ENCODE measurements around the gene SLC5A2.
"Not testable (repeated sequence)": the region's sequence is repeated elsewhere in the genome, so short reads cannot be mapped to it uniquely, and the experiment has no call there.

The SLC5A2 gene

GRCh38 chr16:31519759-31520431 is 37.0 kb downstream of the SLC5A2 start:
- no peak for DNase-seq (ENCODE audit: low read depth in 1 of 2, low spot score in 1 of 2)
- in situ Hi-C loops (cut with HindIII; ENCODE audit: low pct_unique_long_range_greater_than_20kb, low sequenced_read_pairs): no loop called here
- TF ChIP-seq JUND (IDR thresholded peaks at IDR 0.05; ENCODE audit: low read depth): no peak

- no peak for DNase-seq (ENCODE audit: low read depth in 1 of 2, low spot score in 1 of 2)
- in situ Hi-C loops (cut with HindIII; ENCODE audit: low pct_unique_long_range_greater_than_20kb, low sequenced_read_pairs): no loop called here
- TF ChIP-seq JUND (IDR thresholded peaks at IDR 0.05; ENCODE audit: low read depth): no peak
These were observed 38.4 kb downstream of the SLC5A2 start for GRCh38 chr16:31521368-31521767.

DNA sequence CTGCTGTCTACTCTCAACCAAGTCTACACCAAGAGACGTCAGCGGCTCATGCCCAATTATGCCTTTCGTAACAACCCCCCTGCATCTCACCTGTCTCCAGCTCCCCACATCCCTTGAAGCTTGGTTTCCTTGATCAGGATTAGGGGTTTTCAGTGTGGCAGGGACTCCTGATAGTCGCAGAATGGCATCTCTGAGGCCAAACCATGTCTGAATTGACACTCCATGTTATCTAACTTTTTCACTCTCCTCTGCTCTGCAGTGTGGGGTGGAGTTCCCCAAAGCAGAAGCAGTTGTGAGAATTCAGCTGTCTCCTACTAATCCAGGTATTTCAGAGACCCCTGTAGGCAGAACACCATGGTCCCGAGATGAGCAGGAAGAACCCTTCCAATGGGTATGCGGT is 39.1 kb downstream of the SLC5A2 start:
- DNase-seq (ENCODE audit: low read depth in 1 of 2, low spot score in 1 of 2): no peak
- in situ Hi-C loops (cut with HindIII; ENCODE audit: low pct_unique_long_range_greater_than_20kb, low sequenced_read_pairs): no loop called here
- no peak for TF ChIP-seq JUND (IDR thresholded peaks at IDR 0.05; ENCODE audit: low read depth)

- DNase-seq (ENCODE audit: low read depth in 1 of 2, low spot score in 1 of 2); in situ Hi-C loops (cut with HindIII; ENCODE audit: low pct_unique_long_range_greater_than_20kb, low sequenced_read_pairs): not testable (repeated sequence)
These were observed 40.8 kb downstream of the SLC5A2 start for GRCh38 chr16:31523768-31524167.

DNA sequence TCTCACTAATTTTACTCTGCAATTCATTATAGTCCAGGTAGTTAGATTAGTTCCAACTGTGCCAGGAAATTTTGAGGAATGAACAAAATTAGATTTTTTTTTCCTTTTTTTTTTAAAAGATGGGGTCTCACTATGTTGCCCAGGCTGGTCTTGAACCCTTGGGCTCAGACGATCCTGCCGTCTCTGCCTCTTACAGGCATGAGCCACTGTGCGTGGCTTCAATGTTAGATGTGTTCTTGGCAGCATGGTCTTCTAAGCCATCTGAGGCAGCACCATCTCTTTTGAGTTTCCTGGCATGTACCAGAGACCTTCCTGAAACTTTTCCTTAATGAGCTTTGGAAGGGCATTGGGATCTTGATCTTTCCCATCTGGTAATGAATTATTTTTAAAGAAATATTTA is 42.2 kb downstream of the SLC5A2 start:
- in situ Hi-C loops (cut with HindIII; ENCODE audit: low pct_unique_long_range_greater_than_20kb, low sequenced_read_pairs): no loop called here

GRCh38 chr16:31527734-31528274 is 44.9 kb downstream of the SLC5A2 start, which contains the start of gene AHSP:
AHSP (plus strand) TSS chr16:31527900; CDS start chr16:31528140, 240 bp downstream.
- DNase-seq (ENCODE audit: low read depth in 1 of 2, low spot score in 1 of 2): no peak
- TF ChIP-seq JUND (IDR thresholded peaks at IDR 0.05; ENCODE audit: low read depth): no peak
- in situ Hi-C loops (cut with HindIII; ENCODE audit: low pct_unique_long_range_greater_than_20kb, low sequenced_read_pairs): no loop called here

More for the DNA sequence above, 42.2 kb downstream of the SLC5A2 start:
- DNase-seq (ENCODE audit: low read depth in 1 of 2, low spot score in 1 of 2): no peak
- no peak for TF ChIP-seq JUND (IDR thresholded peaks at IDR 0.05; ENCODE audit: low read depth)

DNA sequence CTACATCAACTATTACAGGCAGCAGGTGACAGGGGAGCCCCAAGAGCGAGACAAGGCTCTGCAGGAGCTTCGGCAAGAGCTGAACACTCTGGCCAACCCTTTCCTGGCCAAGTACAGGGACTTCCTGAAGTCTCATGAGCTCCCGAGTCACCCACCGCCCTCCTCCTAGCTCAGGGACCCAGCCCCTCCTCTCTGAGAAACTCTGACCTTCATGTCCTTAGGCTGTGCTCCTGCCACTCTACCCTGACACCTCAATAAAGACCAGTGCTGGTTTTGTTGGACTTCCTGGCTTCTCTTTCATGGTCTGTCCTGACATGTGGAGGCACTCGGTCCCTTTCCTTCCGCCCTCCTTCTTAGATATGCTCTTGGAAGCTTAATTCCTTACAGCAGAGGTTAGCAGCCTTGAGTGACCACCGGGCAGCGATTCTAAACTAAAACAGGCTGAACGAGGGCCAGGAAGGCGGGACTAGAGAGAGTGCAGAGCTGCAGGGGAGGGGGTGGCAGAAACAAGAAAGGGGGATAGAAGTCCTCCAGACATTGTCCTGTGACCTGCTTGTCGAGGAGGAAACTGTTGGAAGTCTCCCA is 45.7 kb downstream of the SLC5A2 start:
- no peak for DNase-seq (ENCODE audit: low read depth in 1 of 2, low spot score in 1 of 2)
- TF ChIP-seq JUND (IDR thresholded peaks at IDR 0.05; ENCODE audit: low read depth): no peak
- in situ Hi-C loops (cut with HindIII; ENCODE audit: low pct_unique_long_range_greater_than_20kb, low sequenced_read_pairs): no loop called here

- DNase-seq (ENCODE audit: low read depth in 1 of 2, low spot score in 1 of 2): no peak
- no peak for TF ChIP-seq JUND (IDR thresholded peaks at IDR 0.05; ENCODE audit: low read depth)
- in situ Hi-C loops (cut with HindIII; ENCODE audit: low pct_unique_long_range_greater_than_20kb, low sequenced_read_pairs): no loop called here
These were observed 46.4 kb downstream of the SLC5A2 start for GRCh38 chr16:31529108-31529936.

DNA sequence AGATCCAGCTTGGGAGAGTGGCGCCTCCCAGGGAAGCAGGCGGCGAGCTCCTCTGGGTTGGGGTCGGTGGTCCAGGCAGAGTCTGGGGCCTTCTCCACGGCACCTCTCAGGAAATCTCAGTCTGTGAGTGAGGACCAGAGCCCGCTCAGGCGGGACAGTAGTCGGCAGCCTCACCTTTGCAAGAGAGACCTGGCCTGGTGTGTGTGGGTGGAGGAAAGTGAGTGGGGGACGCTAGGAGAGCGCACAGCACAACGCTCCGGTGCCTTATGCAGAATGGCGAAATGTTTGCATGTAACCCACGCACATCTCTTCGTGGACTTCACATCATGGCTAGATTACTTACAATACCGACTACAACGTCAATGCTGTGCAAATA is 47.0 kb downstream of the SLC5A2 start:
- in situ Hi-C loops (cut with HindIII; ENCODE audit: low pct_unique_long_range_greater_than_20kb, low sequenced_read_pairs): no loop called here
- TF ChIP-seq JUND (IDR thresholded peaks at IDR 0.05; ENCODE audit: low read depth): no peak
- DNase-seq (ENCODE audit: low read depth in 1 of 2, low spot score in 1 of 2): no peak

DNA sequence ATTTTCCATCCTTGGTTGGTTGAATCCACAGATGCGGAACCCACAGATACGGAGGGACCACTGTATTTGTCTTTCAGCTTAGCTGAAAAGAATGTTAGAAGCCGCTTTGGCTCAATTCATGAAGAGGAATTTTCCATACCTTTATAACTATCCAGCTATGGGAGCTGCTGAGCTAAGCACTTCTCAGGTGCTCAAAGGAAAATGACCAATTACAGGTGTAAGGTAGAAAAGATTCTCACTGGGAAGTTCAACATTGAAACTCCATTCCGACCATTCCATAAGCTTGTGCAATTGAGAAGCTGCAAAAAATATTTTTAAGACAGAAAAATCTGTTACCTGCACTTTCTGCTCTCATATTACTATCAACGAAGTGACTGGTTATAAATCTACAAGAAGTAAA is 47.5 kb downstream of the SLC5A2 start:
- no peak for DNase-seq (ENCODE audit: low read depth in 1 of 2, low spot score in 1 of 2)
- in situ Hi-C loops (cut with HindIII; ENCODE audit: low pct_unique_long_range_greater_than_20kb, low sequenced_read_pairs): no loop called here
- TF ChIP-seq JUND (IDR thresholded peaks at IDR 0.05; ENCODE audit: low read depth): no peak

GRCh38 chr16:31531096-31531495 is 48.2 kb downstream of the SLC5A2 start:
- in situ Hi-C loops (cut with HindIII; ENCODE audit: low pct_unique_long_range_greater_than_20kb, low sequenced_read_pairs): no loop called here
- DNase-seq (ENCODE audit: low read depth in 1 of 2, low spot score in 1 of 2): no peak
- no peak for TF ChIP-seq JUND (IDR thresholded peaks at IDR 0.05; ENCODE audit: low read depth)

- in situ Hi-C loops (cut with HindIII; ENCODE audit: low pct_unique_long_range_greater_than_20kb, low sequenced_read_pairs): no loop called here
- no peak for DNase-seq (ENCODE audit: low read depth in 1 of 2, low spot score in 1 of 2)
- no peak for TF ChIP-seq JUND (IDR thresholded peaks at IDR 0.05; ENCODE audit: low read depth)
These were observed 49.2 kb downstream of the SLC5A2 start for GRCh38 chr16:31532120-31532519.

DNA sequence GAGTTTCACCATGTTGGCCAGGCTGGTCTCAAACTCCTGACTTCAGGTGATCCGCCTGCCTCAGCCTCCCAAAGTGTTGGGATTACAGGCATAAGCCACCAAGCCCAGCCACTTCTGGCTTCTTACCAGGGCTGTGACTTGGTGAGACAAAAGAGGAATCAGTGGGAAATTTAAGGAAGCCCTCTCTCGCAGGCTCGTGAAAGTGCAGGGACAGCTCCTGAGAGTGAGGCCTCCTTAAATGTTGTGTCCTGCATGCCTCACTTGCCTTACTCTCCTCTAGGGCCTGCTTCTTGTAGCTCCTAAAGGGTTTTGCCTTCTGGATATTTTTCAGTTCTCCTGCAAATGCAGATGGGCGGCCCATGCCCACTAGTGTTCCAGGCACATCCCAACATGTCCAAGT is 50.0 kb downstream of the SLC5A2 start:
- in situ Hi-C loops (cut with HindIII; ENCODE audit: low pct_unique_long_range_greater_than_20kb, low sequenced_read_pairs): no loop called here
- DNase-seq (ENCODE audit: low read depth in 1 of 2, low spot score in 1 of 2): no peak
- TF ChIP-seq JUND (IDR thresholded peaks at IDR 0.05; ENCODE audit: low read depth): no peak
